Activated CD8-positive, alpha-beta T cell treated with anti-CD3 and anti-CD28 coated beads for 36 hours (primary cell): ENCODE measurements around the gene TULP1. TPM values are rescaled to one million over a fixed set of nuclear protein-coding genes. Genes with fewer than 3 reads are reported as not detected.

ENCODE experiments used
- ATAC-seq: fragments of 200-7000 bp; cut with Tn5 transposase; one replicate; pipeline ENCODE4 v1.10.0; 2021; ENCODE audit warnings: mild to moderate bottlenecking, moderate library complexity
- CTCF ChIA-PET: fragments of 350-600 bp; sonication (Branson Sonifier 250); formaldehyde crosslinking; loops from one replicate; lab custom pipeline; 2021; ENCODE audit warnings: antibody characterized with exemption; lab: Charles Lee
- POLR2A ChIA-PET: fragments of 350-600 bp; sonication (Branson Sonifier 250); formaldehyde crosslinking; loops from one replicate; lab custom pipeline; 2021; ENCODE audit warnings: antibody characterized with exemption; lab: Charles Lee
- DNase-seq: peaks from one replicate; pipeline ENCODE4 v3.0.0-alpha.2; 2020
- H3K27ac Mint-ChIP-seq: one replicate; pipeline ENCODE4 v1.8.0; 2021; ENCODE audit warnings: mild to moderate bottlenecking, mixed read lengths
- H3K27me3 Mint-ChIP-seq: one replicate; pipeline ENCODE4 v1.8.0; 2021; ENCODE audit warnings: mixed read lengths
- H3K36me3 Mint-ChIP-seq: one replicate; pipeline ENCODE4 v1.8.0; 2021; ENCODE audit warnings: low read depth, mixed read lengths
- H3K4me1 Mint-ChIP-seq: one replicate; pipeline ENCODE4 v1.8.0; 2021; ENCODE audit warnings: low read depth, mixed read lengths
- H3K4me3 Mint-ChIP-seq: one replicate; pipeline ENCODE4 v1.8.0; 2021; ENCODE audit warnings: mild to moderate bottlenecking, moderate library complexity, mixed read lengths
- H3K9me3 Mint-ChIP-seq: one replicate; pipeline ENCODE4 v1.8.0; 2021; ENCODE audit warnings: mixed read lengths
- CTCF ChIP-seq: fragments of 200-600 bp; IDR thresholded peaks from one replicate; pipeline ENCODE4 v1.8.0; 2022; ENCODE audit warnings: antibody characterized with exemption, mild to moderate bottlenecking
- intact Hi-C: fragments of 100-400 bp; cut with micrococcal nuclease; formaldehyde crosslinking; loops from one replicate; pipeline ENCODE4 v1.10.0; 2022
- total RNA-seq, 2 experiments: library from RNA; stranded (reverse); gene quantifications; one replicate each; pipeline ENCODE4 v1.2.3, GENCODE V29; 2021

The TULP1 gene
- total RNA-seq, 2 experiments from 2014 or later: not detected

- ChIA-PET CTCF (interaction anchor here (1.2 kb wide), 1 partner anchor 20 kb away, joined by 5 read pairs; the partner anchor contains the start of gene RPL10A), POLR2A (interaction anchor here (24.5 kb wide), 1 partner anchor 16 kb away, joined by 327 read pairs; the partner anchor contains the start of gene RPL10A)
- H3K27me3 Mint-ChIP-seq: no peaks in the 10 kb centered on the region
- H3K4me1 Mint-ChIP-seq: peaks cover 8% of the 10 kb centered on the region
- no peak for DNase-seq
- no peaks in the 10 kb centered on the region for H3K9me3 Mint-ChIP-seq
- H3K36me3 Mint-ChIP-seq: no peaks in the 10 kb centered on the region
- H3K4me3 Mint-ChIP-seq: no peak overlapping the region
- no peak for TF ChIP-seq CTCF
- intact Hi-C loops: no loop called here
- peak; percentile 32 for ATAC-seq
- H3K27ac Mint-ChIP-seq: no peak overlapping the region
Measured at GRCh38 chr6:35487658-35488516, 24.8 kb downstream of the TULP1 start.

GRCh38 chr6:35486005-35486925 lies 26.4 kb downstream of the TULP1 start:
- Mint-ChIP-seq H3K4me3 (no peak overlapping the region), H3K27ac (no peak overlapping the region), H3K27me3 (no peaks in the 10 kb centered on the region), H3K4me1 (peaks cover 8% of the 10 kb centered on the region), H3K36me3 (no peaks in the 10 kb centered on the region), H3K9me3 (no peaks in the 10 kb centered on the region)
- TF ChIP-seq CTCF: no peak
- ChIA-PET POLR2A (interaction anchor here (24.5 kb wide), 1 partner anchor 15 kb away, joined by 327 read pairs; the partner anchor contains the start of gene RPL10A), CTCF (interaction anchor here (0.7 to 1.3 kb wide), 3 partner anchors 18 to 1074 kb away, joined by 3 to 5 read pairs (median 3); partner anchors contain the start of gene RPL10A)
- no peak for DNase-seq
- no peak for ATAC-seq
- intact Hi-C loops: no loop called here

GRCh38 chr6:35485402-35485877 lies 27.3 kb downstream of the TULP1 start:
- H3K27ac Mint-ChIP-seq: no peak overlapping the region
- ChIA-PET CTCF (interaction anchor here (1.3 kb wide), 1 partner anchor 67 kb away, joined by 3 read pairs; no protein-coding TSS in a partner anchor), POLR2A (interaction anchor here (2.0 to 24.5 kb wide), 2 partner anchors 11 to 14 kb away, joined by 5 to 327 read pairs; partner anchors contain the start of gene RPL10A)
- peaks cover 8% of the 10 kb centered on the region for H3K4me1 Mint-ChIP-seq
- DNase-seq (no peak), ATAC-seq (no peak)
- no peaks in the 10 kb centered on the region for H3K9me3 Mint-ChIP-seq
- intact Hi-C loops: no loop called here
- no peak for TF ChIP-seq CTCF
- H3K27me3 Mint-ChIP-seq: no peaks in the 10 kb centered on the region
- H3K4me3 Mint-ChIP-seq: no peak overlapping the region
- H3K36me3 Mint-ChIP-seq: no peaks in the 10 kb centered on the region

GRCh38 chr6:35484921-35485392 lies 27.7 kb downstream of the TULP1 start:
- DNase-seq (no peak), ATAC-seq (no peak)
- intact Hi-C loops: no loop called here
- no peaks in the 10 kb centered on the region for H3K27me3 Mint-ChIP-seq
- no peak for TF ChIP-seq CTCF
- H3K27ac Mint-ChIP-seq: no peak overlapping the region
- peaks cover 8% of the 10 kb centered on the region for H3K4me1 Mint-ChIP-seq
- H3K4me3 Mint-ChIP-seq: no peak overlapping the region
- CTCF ChIA-PET: interaction anchor here (1.1 kb wide), 1 partner anchor 37 kb away, joined by 3 read pairs; no protein-coding TSS in a partner anchor
- no peaks in the 10 kb centered on the region for H3K9me3 Mint-ChIP-seq
- POLR2A ChIA-PET: interaction anchor here (2.0 to 24.5 kb wide), 2 partner anchors 11 to 13 kb away, joined by 5 to 327 read pairs; partner anchors contain the start of gene RPL10A
- no peaks in the 10 kb centered on the region for H3K36me3 Mint-ChIP-seq
